HG02678 (cell line): ENCODE measurements around the gene VWCE.

Experiments used
- ATAC-seq: cut with Tn5 transposase; IDR thresholded peaks from one replicate; pipeline ENCODE4 v1.9.1; 2021; ENCODE audit warnings: mild to moderate bottlenecking, moderate library complexity; ENCODE audit not compliant: unreplicated experiment

Gene VWCE, protein sequence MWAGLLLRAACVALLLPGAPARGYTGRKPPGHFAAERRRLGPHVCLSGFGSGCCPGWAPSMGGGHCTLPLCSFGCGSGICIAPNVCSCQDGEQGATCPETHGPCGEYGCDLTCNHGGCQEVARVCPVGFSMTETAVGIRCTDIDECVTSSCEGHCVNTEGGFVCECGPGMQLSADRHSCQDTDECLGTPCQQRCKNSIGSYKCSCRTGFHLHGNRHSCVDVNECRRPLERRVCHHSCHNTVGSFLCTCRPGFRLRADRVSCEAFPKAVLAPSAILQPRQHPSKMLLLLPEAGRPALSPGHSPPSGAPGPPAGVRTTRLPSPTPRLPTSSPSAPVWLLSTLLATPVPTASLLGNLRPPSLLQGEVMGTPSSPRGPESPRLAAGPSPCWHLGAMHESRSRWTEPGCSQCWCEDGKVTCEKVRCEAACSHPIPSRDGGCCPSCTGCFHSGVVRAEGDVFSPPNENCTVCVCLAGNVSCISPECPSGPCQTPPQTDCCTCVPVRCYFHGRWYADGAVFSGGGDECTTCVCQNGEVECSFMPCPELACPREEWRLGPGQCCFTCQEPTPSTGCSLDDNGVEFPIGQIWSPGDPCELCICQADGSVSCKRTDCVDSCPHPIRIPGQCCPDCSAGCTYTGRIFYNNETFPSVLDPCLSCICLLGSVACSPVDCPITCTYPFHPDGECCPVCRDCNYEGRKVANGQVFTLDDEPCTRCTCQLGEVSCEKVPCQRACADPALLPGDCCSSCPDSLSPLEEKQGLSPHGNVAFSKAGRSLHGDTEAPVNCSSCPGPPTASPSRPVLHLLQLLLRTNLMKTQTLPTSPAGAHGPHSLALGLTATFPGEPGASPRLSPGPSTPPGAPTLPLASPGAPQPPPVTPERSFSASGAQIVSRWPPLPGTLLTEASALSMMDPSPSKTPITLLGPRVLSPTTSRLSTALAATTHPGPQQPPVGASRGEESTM

DNA sequence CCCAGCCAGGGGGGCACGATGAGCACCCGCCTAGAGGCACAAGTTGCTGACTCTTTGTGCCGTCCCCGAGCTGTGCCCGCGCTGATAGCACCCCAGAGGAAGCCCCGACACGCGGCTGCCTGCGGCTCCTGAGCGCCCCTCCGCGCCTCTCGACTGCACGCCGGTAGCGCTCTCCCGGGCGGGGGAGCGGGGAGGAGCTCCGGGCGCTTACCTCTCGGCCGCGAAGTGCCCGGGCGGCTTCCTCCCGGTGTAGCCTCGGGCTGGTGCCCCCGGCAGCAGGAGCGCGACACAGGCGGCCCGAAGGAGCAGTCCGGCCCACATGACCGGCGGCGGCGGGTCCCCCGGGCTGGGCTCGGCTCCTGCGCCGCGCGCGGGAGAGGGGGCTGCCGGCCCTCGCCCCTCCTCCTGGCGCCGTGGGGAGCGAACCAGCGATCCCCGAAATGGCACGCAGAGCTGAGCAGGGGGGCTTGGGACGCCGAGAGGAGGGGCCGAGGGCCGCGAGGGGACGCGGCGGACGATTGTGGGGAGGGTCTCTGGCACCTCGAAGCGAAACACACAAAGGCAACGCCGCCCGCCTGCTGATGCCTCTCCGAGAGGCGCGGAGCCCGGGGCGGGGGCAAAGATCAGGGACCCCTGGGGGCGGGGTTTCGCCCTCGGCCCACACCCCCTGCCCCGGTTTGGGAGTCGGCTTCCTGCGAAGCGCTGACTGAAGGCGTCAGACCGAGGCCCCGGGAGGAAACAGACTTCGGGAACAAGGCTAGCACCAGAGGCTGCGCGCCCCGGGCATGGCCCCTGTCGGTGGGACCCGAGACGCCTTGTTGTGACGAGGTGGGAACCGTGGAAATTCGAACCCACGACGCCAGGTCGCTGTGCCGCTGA is at the start of gene VWCE:
Gene VWCE (minus strand): TSS at position 600 of the 879 bp plus-strand sequence. CDS start 279 bp downstream, at position 321.
- peak; percentile 76 for ATAC-seq

DNA sequence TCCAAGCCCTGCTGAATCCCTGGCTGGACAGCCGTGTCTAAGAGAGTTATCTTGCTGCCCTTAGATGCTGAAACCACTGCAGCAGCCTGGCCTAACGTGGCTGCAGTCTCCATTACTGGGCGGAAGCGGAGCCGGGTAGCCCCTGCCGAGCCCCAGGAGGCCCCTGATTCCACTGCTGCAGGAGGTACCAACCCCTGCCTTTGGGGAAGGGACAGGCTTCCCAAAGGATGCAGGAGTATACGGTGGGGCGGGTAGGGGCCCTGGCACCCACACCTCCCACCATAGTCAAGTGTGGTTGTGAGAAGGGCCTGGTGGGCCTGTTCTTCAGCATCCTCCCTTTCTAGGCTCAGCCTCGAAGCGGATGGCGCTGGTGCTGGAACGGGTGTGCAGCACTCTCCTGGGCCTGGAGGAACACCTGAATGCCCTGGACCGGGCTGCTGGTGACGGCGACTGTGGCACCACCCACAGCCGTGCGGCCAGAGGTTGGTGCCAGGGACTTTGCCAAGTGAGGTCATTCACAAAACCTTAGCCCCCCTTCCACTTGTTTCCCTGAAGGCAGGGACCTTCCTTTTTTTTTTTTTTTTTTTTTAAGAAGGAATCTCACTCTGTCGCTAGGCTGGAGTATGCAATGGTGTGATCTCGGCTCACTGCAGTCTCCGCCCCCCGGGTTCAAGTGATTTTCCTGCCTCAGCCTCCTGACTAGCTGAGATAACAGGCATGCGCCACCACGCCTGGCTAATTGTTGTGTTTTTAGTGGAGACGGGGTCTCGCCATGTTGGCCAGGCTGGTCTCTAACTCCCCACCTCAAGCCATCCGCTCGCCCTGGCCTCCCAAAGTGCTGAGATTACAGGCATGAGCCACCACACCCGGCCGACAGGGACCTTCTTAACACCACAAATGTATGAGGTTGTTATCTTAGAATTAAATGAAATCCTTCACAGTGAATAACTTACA is 49.0 kb upstream of the VWCE start:
- ATAC-seq: no peak

DNA sequence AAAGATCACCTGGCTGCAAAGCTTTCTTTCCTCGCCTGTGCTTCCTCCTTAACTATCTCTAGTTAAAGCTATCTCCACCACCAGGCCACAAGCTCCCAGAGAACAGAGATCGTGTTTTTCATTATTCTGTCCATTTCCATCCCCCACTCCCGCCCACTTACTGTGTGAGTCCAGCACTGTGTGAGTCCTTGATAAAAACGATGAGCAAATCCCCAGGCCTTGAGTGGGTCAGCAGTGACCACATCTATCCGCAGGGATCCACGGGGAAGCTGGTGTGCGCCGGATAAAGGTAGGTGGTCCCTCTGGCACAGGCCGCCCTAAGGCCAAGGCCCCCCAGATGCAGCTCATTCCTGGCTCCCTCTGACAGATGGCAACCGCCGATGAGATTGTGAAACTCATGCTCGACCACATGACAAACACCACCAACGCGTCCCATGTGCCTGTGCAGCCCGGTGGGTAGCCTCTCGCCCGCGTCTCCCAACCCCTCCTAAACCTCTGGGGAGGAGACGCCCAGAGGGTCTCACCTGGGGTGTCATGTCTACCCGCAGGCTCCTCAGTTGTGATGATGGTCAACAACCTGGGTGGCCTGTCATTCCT is 47.2 kb upstream of the VWCE start:
- no peak for ATAC-seq

DNA sequence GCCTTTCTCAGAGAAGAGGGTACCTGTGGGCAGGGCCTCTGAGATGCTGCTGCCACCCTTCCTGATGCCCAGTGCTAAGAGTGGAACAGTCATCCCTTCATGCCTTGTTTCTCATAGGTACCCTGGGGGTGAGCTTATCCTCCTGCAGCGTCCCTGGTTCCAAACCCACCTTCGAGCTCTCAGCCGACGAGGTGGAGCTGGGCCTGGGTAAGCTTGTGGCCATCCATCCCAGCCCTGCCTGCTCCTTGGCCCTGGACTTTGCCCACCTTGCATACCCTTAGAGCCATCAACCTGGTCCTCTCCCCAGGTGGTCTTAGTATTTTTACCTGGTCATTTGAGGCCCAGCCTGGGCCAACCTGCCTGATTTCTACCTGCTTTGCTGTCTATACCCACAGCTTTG is 46.6 kb upstream of the VWCE start:
- no peak for ATAC-seq

DNA sequence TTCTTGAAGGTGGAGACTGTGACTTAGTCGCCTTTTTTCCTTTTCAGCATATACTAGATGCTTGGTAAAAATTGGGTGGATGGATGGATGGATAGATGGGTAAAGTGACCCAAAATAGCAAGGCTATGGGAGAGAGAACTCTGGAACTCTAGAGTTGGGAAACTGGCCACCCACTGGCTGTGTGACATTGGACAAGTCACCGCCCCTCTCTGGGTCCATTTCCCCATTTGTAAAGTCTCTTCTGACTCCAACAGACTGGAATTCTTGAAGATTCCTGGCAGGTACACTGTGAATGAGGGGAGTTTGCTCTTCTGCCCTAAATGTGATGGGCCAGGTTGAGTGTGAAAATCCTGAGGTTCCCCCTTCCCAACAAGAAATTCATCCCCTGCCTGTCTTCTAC is 45.9 kb upstream of the VWCE start:
- ATAC-seq: no peak

DNA sequence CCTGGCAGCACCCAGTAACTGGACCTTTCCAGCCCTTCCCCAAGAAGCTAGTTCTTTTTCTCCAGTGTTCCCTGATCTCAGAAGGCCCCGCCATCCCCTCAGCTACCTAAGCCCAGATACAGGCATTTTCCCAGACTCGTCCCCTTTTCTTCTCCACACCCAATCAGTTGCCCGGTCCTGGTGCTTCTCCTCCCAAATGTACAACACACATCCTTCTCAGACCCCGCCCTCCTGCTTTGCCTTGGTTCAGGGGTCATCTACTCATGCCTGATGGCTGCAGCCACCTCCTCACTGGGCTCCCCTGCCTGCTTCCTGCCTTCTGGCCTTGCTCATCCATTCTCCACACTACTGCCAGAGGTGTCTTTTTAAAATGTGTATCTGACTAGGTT is 44.4 kb upstream of the VWCE start:
- ATAC-seq: no peak

DNA sequence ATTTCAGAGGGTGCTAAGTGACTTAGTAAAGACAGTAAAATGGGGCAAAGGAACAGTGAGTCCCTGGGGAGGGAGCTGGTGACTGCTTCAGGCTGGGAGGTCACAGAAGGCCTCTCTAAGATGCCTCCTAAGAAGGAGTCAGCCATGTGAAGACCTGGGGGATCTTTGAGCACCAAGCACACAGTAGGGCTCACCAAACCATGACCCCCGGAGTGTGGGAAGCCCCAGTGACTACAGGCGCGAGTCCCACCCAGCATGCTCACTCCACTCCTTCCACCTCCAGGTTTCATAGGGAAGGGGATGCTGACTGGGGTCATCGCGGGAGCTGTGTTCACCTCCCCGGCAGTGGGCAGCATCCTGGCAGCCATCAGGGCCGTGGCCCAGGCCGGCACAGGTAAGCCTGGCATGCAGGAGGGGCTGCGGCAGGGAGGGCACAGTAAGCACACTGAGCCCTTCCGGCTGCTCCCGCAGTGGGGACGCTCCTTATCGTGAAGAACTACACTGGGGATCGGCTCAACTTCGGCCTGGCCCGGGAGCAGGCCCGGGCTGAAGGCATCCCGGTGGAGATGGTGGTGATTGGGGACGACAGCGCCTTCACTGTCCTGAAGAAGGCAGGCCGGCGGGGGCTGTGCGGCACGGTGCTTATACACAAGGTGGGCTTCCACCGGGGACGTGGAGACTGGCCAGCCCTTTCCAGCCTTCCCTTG is 43.8 kb upstream of the VWCE start:
- ATAC-seq: no peak

DNA sequence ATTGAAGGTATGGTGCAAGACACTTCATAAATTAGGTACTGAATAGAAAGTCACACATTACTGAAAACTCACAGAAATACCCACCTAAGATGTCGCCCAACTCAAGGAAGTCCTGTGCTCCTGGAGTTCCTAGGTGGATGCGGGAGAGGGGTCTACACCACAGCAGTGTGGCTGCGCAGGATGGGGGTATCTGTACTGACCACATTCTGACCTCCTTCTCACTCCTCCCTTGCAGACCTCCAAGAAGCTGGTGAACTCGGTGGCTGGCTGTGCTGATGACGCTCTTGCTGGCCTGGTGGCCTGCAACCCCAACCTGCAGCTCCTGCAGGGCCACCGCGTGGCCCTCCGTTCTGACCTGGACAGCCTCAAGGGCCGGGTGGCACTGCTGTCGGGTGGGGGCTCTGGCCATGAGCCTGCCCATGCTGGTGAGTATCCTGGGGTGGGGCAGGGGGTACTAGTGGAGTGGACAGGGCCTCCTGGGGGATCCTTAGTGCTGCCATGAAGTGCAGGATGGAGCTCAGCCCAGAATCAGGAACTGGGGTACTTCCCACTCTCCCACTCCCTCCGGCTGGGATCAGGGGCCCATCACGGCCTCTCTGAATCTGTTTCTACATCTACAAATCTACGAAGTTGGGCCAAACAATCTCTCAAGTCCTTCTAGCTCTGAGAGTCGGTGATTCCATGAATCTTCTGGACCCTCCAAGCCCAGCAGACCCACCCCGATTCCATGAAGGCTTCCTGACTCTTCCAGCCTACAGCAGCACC is 42.8 kb upstream of the VWCE start:
- ATAC-seq: no peak

DNA sequence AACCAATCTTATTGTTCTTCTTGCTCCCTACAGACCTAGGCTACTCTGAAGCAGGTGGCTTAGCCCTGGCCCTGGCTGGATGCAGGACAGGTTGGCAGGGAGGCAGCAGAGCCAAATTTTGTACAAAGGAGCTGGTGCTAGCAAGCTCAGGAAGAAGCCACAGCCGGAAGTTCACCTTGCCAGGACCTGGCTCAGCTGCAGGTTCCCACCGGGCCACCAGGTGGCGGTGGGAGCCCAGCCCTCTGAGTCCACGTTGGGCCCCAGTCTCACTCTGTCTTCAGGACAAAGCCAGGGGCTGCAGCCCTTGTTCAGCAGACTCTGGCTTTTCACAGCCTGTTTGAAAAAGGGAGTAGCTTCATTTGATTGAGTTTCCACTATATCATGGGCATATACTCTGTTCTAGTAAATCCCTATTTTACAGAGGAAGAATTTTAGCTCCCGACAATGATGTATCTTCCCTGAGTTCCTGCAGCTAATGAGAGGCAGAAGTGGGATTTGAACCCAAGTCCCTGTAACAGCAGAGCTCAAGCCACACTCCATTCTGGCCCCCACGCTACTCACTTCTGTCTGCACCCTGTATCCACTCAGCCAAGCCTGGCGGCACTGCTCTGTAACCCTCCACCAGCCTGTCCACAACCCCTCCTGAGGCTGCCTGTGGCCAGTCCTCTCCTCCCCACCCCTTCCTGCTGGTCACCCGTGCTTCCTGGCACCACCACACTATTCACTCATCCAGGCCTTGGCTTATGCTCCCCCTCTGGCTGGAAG is 41.2 kb upstream of the VWCE start:
- peak; percentile 53 for ATAC-seq

DNA sequence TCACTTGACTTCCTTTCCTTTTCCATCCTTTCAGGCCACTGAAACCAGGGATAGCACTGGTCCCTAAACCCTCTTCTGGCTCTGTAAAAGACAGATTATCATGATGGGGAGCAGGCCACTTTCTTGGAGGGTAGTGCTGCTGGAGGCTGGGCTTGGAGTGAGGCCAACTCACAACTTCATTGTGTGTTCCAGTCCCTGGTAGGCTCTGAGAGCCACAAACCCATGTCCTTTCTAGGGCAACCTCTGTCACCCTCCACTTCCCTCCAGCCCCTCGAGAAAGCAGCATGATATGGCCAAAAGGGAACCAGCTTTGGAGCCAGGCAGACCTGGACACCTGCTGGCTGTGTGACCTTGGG is 40.2 kb upstream of the VWCE start:
- no peak for ATAC-seq

DNA sequence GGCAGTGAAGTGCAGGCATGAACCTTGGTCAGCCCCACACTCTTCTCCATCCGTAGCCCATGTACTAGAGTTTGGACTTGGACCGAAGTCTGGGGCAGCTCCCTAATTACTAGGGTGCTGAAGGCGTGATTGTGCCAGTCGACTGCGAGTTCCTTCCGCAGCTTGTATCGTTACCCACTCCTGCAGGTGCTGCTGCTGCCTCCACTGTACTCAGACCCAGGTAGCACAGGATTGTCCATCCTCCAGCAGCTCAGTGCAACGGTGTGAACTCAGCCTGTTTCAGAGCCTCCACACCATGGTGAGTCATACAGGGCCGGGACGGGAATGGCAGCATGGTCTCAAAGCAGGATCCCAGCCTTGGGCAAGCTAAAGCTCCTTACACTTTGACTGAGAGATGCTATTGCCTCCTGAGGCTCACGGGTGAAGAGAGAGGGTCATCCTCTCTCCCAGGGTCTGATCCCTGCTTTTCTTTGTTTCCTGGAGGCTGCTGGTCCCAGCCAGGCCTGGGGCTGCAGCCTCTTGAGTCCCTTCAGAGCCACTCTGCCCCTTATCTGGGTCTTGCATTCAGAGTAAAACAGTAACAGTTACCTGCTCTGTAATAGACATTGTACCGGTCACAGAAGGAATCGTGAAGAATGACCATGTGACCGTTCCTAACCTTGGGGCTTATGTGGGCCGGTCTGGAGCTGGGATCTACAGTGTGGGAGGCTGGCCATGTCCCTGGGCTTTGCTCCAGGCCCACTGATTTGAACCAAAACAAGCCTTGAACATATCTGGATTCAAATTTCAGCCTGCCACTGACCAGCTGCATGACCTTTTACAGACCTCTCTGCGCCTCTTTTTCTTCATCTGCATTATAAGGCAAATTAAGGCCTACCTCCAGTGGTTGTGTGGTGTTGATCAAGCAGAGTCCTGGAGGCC is 39.6 kb upstream of the VWCE start:
- ATAC-seq: no peak

DNA sequence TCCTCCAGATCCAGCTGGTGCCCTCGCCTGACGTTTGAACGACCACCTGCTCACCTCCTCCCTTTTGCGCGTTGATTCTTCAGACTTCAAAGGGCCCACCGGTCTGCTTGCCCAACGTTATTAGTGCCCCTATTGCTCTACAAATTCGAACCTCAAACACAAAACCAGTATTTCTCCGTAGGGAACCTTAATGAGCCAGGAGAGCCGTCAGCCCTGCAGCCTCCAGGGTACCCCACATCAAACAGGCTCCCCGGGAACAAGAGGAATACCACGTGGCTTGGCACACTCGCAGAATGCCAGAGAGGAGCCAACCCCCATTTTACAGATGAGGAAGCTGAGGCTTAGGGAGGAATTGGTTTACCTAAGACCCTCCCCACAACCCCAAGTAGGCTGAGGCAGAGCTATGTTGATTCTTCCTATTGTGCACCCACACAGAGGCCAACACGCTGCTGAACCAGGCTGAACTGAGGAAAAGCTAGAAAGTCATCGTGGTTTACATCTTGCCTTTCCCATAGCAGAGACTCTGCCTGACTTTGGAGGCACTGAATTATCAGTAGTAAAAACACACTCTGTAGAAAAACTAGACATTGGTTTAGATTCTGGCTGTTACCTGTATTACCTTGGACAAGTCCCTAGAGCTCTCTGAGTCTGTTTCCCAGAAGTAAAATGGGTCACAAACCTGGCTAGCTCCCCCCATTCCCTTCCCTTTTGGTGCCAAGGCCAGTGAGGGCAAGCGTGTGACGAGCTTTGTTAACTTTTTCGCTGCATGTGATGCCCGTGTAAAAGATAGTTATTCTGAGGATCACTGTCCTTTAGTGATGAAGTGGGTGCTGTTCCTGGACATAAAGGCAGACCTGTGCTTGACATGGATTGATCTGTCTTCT is 38.7 kb upstream of the VWCE start:
- no peak for ATAC-seq

DNA sequence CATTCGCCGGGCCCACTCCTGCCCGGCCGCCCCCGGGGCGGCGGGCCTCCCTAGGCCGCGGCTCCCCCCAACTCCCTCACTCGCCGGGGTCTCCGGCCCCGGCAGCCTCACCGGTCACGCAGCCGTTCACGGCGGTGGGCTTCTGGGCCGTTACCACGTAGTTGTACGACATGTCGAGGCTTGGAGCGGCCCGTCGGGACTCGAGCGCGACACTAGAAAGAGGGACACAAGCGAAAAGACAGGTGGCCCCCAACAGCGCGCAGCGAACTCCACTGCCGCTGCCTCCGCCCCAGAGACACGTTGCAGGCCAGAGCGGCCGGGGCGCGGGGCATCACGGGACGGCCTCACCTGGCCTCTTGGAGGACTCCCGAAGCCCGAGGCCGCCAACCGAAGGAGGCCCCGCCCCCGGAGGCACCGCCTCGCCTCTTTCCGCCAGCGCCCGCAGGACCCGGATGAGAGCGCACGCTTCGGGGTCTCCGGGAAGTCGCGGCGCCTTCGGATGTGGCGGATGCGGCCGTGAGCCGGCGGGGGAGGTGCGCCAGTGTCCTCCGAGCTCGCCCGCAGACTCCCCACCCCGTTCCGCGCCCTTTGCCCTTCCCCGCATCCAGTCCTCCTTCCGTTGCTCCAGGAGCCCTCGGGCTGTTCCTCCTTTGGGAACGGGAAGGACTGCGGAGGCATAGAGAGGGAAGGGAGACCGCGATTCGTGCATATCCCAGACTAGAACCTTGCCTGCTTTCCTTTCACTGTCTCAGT is 37.9 kb upstream of the VWCE start, which contains the start of the genes DDB1 and TKFC:
Gene DDB1 (minus strand): TSS at position 309 of the 753 bp plus-strand sequence. CDS start 137 bp downstream, at position 172.
Gene TKFC (plus strand): TSS at position 432 of the 753 bp plus-strand sequence. CDS start 1,501 bp downstream, outside the sequence.
- ATAC-seq: peak; percentile 91

DNA sequence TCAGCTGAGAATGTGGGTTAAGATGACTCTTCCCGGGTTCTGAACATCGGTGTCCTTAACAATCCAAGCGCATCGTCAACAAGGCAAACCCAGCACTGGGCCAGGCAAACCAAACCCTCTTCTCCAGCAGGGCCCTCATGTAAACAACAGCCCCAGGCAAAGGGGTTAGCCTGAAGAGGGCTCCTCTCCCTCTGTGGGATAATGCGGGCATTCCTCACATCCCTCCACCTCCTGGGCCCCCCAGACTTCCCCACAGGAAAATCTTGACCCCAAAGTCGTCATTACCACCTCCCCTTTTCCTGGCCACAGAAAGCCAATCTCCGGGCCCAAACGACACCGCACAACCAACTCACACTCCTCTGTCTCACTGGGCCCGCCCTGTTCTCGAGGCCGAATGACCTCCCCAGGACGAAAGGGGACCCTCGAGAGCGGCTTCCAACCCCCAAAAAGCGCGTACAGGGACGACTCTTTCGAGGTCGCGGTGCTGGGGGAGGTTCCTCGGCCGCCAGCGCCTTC is 37.2 kb upstream of the VWCE start:
- ATAC-seq: no peak
